CD4-positive, alpha-beta T cell (primary cell): ENCODE results near the gene SMC6. TPM values are rescaled to one million over a fixed set of nuclear protein-coding genes. Genes with fewer than 3 reads are reported as not detected.

Experiments used
- ATAC-seq: fragments of 200-7000 bp; cut with Tn5 transposase; one replicate; pipeline ENCODE4 v1.10.0; 2022; ENCODE audit warnings: mild to moderate bottlenecking; ENCODE audit not compliant: poor library complexity
- CTCF ChIA-PET: fragments of 350-600 bp; sonication (Branson Sonifier 250); formaldehyde crosslinking; loops from one replicate; lab custom pipeline; 2021; ENCODE audit warnings: antibody characterized with exemption, inconsistent platforms; lab: Charles Lee
- POLR2A ChIA-PET: fragments of 350-600 bp; sonication (Branson Sonifier 250); formaldehyde crosslinking; loops from one replicate; lab custom pipeline; 2021; ENCODE audit warnings: antibody characterized with exemption, inconsistent platforms; lab: Charles Lee
- DNase-seq, 14 experiments: peaks; one replicate each; pipeline ENCODE4 v3.0.0-alpha.2; 2013 to 2020; ENCODE audit warnings: mixed read lengths in 2 of 14
- H3K27ac ChIP-seq, 2 donors: one replicate each; pipeline versions ENCODE4 v1.5.1 to v1.7.0; 2013; ENCODE audit warnings: low read length in 2 of 2, low read depth in 1 of 2, mild to moderate bottlenecking in 1 of 2
- H3K27me3 ChIP-seq, 2 experiments: 1 replicate in 1 of 2; 2 replicates in 1 of 2; pipeline versions ENCODE4 v1.6.1 to v1.7.0; 2013; ENCODE audit warnings: low read length in 2 of 2, control low read depth in 1 of 2, mild to moderate bottlenecking in 1 of 2, moderate library complexity in 1 of 2; ENCODE audit not compliant: insufficient read depth in 2 of 2, control insufficient read depth in 1 of 2
- H3K36me3 ChIP-seq: one replicate; pipeline ENCODE4 v1.6.1; 2013; ENCODE audit warnings: low read length, control low read depth; ENCODE audit not compliant: insufficient read depth
- H3K4me1 ChIP-seq: one replicate; pipeline ENCODE4 v1.6.1; 2013; ENCODE audit warnings: low read length, control low read depth; ENCODE audit not compliant: insufficient read depth
- H3K4me3 ChIP-seq: one replicate; pipeline ENCODE4 v1.5.1; 2013; ENCODE audit warnings: mild to moderate bottlenecking, low read length, moderate library complexity
- H3K9me3 ChIP-seq, 2 experiments: 1 replicate in 1 of 2; 2 replicates in 1 of 2; pipeline versions ENCODE4 v1.6.1 to v1.7.0; 2013; ENCODE audit warnings: low read length in 2 of 2, mild to moderate bottlenecking in 2 of 2, control low read depth in 1 of 2, moderate library complexity in 1 of 2; ENCODE audit not compliant: control insufficient read depth in 1 of 2, insufficient read depth in 1 of 2
- H3K27ac Mint-ChIP-seq: one replicate; pipeline ENCODE4 v1.8.0; 2020; ENCODE audit warnings: mixed read lengths
- H3K27me3 Mint-ChIP-seq: one replicate; pipeline ENCODE4 v1.8.0; 2021; ENCODE audit warnings: mixed read lengths
- H3K36me3 Mint-ChIP-seq: one replicate; pipeline ENCODE4 v1.8.0; 2021; ENCODE audit warnings: low read depth, mixed read lengths
- H3K4me1 Mint-ChIP-seq: one replicate; pipeline ENCODE4 v1.8.0; 2021; ENCODE audit warnings: low read depth, mixed read lengths
- H3K4me3 Mint-ChIP-seq: one replicate; pipeline ENCODE4 v1.8.0; 2020; ENCODE audit warnings: mild to moderate bottlenecking, mixed read lengths
- H3K9me3 Mint-ChIP-seq: one replicate; pipeline ENCODE4 v1.8.0; 2020; ENCODE audit warnings: mixed read lengths
- CTCF ChIP-seq: fragments of 200-600 bp; IDR thresholded peaks from one replicate; pipeline ENCODE4 v1.8.0; 2022; ENCODE audit warnings: antibody characterized with exemption, mild to moderate bottlenecking
- intact Hi-C, 2 experiments: fragments of 100-400 bp; cut with DNase I in 1 of 2; cut with micrococcal nuclease in 1 of 2; formaldehyde crosslinking; loops; one replicate each; pipeline versions ENCODE4 v1.15.1 to v1.9.0; 2023 to 2025; cut with DNase I, micrococcal nuclease
- total RNA-seq, 174 experiments: library from RNA in 2 of 174; stranded (reverse) in 2 of 174; gene quantifications; one replicate each; pipeline ENCODE4 v1.2.3 and lab custom pipeline; 2021 to 2026

The SMC6 gene
- total RNA-seq, 2 experiments from 2014 or later: 7.1 to 7.8 TPM

- Mint-ChIP-seq H3K27me3 (peaks cover 26% of the 10 kb centered on the region), H3K36me3 (no peaks in the 10 kb centered on the region), H3K27ac (no peak overlapping the region), H3K4me1 (no peaks in the 10 kb centered on the region), H3K9me3 (no peaks in the 10 kb centered on the region), H3K4me3 (no peak overlapping the region)
- H3K4me3 ChIP-seq: no peak overlapping the region
- intact Hi-C loops: no loop called here
- TF ChIP-seq CTCF: no peak
- ATAC-seq: no peak
- H3K27ac ChIP-seq: no peak overlapping the region
- no peak for DNase-seq
- ChIA-PET POLR2A (no interaction called here), CTCF (no interaction called here)
- H3K36me3 ChIP-seq: no peaks in the 10 kb centered on the region
- no peaks in the 10 kb centered on the region for H3K9me3 ChIP-seq
- H3K4me1 ChIP-seq: no peaks in the 10 kb centered on the region
- H3K27me3 ChIP-seq: no peaks in the 10 kb centered on the region
These were observed 138.5 kb downstream of the SMC6 start for GRCh38 chr2:17615147-17615546.

- Histone ChIP-seq H3K4me1 (no peaks in the 10 kb centered on the region), H3K27me3 (no peaks in the 10 kb centered on the region), H3K36me3 (no peaks in the 10 kb centered on the region), H3K4me3 (no peak overlapping the region), H3K9me3 (no peaks in the 10 kb centered on the region), H3K27ac (no peak overlapping the region)
- POLR2A ChIA-PET: no interaction called here
- intact Hi-C loops: no loop called here
- Mint-ChIP-seq H3K4me3 (no peak overlapping the region), H3K4me1 (no peaks in the 10 kb centered on the region), H3K27me3 (peaks cover 27% of the 10 kb centered on the region), H3K36me3 (no peaks in the 10 kb centered on the region), H3K27ac (no peak overlapping the region), H3K9me3 (no peaks in the 10 kb centered on the region)
- DNase-seq (no peak), ATAC-seq (no peak)
- no peak for TF ChIP-seq CTCF
- CTCF ChIA-PET: no interaction called here
These were observed 139.3 kb downstream of the SMC6 start for GRCh38 chr2:17614174-17614930.

Other genes starting within 250 kb of the SMC6 start
- gene RAD51AP2, start 235.4 kb downstream of the SMC6 start, total RNA-seq: not detected
- not detected for gene VSNL1, start 213.1 kb downstream of the SMC6 start, total RNA-seq
- 1 to 10 TPM; 4.3 to 4.6 TPM for gene GEN1, start 328 bp upstream of the SMC6 start, total RNA-seq
- not detected for gene MSGN1, start 62.6 kb upstream of the SMC6 start, total RNA-seq
- gene KCNS3, start 124.9 kb upstream of the SMC6 start, total RNA-seq: not detected